ENCODE data around the gene KCNQ5.
"Not testable (repeated sequence)": the region's sequence is repeated elsewhere in the genome, so short reads cannot be mapped to it uniquely, and the experiment has no call there.

Gene KCNQ5

GRCh38 chr6:73204252-73204651 lies 582.4 kb downstream of the KCNQ5 start:
- DNase-seq: no peak

DNA sequence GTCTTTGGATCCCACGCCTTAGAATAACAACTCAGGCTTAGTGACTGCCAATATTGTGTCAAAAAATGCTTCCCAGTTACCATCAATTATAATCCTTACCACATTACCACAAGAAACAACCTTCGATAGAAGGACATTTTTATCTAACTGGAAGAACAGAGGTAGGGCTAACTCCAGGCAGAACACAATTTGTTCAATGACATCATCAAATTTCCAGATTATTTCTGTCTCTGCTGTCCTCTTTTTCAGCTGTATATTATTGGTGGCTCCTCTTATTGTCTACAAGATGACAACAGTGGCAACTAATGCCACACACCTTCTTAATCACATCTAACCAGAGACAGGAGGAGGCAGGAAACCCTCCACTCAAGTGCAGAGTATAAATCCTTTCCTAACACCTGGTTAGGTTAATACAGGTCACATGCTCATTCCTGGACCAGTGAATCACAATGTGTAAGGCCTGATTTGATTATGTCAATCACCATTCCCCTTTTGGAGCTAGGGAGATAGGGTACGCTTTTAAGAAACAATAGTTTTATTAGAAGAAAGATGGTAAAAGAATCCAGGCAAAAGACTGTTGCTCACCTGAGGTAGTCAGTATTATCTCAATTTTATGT lies 585.5 kb downstream of the KCNQ5 start:
- no peak for DNase-seq

GRCh38 chr6:73209117-73209516 lies 587.3 kb downstream of the KCNQ5 start:
- DNase-seq: no peak

DNA sequence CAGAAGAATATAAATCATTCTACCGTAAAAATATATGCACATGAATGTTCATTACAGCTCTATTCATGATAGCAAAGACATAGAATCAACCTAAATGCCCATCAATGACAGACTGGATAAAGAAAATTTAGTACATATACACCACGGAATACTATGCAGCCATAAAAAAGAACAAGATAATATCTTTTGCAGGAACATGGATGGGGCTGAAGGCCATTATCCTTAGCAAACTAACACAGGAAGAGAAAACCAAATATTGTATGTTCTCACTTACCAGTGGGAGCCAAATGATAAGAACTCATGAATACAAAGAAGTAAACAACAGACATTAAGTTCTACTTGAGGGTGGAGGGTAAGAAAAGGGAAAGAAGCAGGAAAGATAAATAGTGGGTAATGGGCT lies 595.0 kb downstream of the KCNQ5 start:
- DNase-seq: no peak

DNA sequence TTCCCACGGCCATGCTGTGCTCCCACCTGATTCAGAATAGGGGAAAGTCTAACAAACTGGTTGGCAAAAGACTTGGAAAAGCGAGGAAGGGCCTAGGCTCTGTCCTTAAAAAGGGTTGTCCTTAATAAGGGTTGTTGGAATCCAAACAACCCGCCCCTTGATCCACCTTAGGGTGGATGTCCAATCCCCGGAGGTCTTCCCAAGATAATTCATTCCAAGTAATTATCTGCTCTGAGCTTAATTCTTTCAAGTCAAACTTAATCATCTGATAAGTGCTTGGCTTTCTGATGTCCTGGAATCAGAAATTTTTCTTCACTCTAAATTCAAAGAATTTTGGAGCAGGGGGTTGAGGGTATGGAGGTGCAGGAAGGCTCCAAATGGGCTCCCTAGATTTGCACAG lies 603.5 kb downstream of the KCNQ5 start, which contains the start of gene KHDC1L:
KHDC1L (minus strand) TSS at position 101 of the 400 bp plus-strand sequence; CDS start at position 13, 88 bp downstream.
- no peak for DNase-seq

- DNase-seq: no peak
These were observed 605.9 kb downstream of the KCNQ5 start for GRCh38 chr6:73227606-73228255.

- no peak for DNase-seq
These were observed 610.1 kb downstream of the KCNQ5 start for GRCh38 chr6:73231986-73232391.

DNA sequence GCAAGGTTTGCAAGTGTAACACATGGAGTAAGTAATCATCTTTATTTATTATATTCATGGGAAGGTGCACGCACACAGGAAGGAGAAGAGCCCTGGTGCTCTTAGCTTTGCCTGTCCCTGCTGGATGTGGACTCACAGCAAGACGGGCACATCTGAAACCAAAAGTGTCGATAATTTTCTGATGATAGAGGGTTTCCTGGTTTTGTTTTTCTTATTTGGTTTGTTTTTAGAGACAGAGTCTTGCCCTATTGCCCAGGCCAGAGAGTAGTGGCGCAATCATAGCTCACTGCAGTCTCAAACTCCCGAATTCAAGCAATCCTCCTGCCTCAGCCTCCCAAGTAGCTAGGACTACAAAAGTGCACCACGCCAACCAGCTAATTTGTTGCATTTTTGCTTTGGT lies 611.2 kb downstream of the KCNQ5 start:
- DNase-seq: no peak

DNA sequence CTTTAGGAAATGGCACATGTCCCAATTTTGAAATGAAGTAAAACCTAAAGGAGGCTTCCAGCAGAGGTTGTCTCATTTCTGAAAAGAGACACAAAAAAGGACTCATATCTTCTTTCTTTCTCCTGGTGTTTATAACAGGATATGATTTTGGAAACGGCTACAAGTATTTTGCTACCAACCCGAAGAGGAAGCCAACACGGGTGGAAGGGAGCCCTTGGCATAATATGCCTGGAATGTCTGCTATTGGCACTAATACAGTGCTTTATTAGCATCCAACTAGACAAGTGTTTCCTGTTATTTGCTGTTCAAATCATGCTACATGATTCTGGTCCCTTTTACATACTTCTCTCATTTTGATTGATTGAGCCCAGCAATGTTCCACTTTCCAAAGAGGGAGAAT lies 612.1 kb downstream of the KCNQ5 start:
- not testable (repeated sequence) for DNase-seq

DNA sequence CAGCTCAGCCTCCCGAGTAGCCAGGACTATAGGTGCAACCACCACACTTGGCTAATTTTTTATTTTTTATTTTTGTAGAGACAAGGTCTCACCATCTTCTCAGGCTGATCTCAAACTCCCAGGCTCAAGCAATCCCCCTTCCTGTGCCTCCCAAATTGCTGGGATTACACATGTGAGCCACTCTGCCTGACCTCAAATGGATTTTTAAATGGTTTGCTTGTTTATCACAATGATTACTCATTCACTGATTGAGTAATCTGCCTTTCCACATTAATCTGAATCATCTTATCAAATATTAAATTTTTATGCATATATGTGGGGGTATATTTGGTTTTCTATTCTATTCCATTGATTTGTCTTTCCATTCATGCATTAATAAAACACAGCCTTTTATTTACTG lies 612.9 kb downstream of the KCNQ5 start:
- no peak for DNase-seq

DNA sequence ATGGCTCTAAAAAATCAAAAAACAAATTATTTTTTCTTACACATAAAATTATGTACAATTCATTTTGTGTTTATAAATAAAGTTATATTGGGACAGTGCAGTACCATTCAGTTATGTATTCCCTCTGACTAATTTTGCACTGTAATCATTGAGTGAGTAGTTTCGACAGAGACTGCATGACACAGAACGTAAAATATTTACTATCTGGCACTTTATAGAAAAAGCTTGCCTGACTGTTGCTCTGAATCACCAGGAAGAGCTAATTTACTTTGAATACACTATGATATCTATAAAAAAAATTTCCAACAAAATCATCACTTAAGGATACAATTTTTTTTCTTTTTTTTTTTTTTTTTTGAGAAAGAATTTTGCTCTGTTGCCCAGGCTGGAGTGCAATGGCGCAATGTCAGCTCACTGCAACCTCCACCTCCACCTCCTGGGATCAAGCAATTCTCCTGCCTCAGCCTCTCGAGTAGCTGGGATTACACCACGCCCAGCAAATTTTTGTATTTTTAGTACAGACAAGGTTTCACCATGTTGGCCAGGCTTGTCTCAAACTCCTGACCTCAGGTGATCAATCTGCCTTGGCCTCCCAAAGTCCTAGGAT lies 614.4 kb downstream of the KCNQ5 start:
- no peak for DNase-seq

DNA sequence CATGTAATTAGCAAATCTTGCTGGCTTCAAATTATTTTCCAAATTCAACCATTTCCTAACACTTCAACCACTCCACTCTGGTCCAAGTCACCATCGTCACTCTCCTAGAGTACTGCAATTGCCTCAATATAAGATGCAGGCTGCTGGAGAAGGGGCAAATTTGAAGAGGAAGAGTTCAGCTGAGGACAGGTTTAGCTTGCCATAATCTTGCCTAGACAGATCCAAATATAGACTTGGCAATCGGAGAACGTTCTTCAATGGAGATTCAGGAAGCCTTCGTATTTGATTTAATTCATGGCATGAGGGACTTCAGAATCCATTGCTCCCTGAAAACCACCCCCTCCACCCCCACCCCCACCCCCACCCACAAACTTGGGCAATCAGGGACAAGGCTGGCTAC lies 618.9 kb downstream of the KCNQ5 start:
- DNase-seq: no peak

- no peak for DNase-seq
These were observed 620.1 kb downstream of the KCNQ5 start for GRCh38 chr6:73242001-73242400.

Measured in NCI-H1417 (cell line).